Stomach smooth muscle (tissue), 2 donors: ENCODE measurements around the gene PDGFRB.

Experiments used
- H3K27ac ChIP-seq: one replicate; pipeline ENCODE4 v1.7.0; 2013; ENCODE audit warnings: mild to moderate bottlenecking, low read length, inconsistent platforms
- H3K27me3 ChIP-seq, 2 donors: one replicate each; pipeline ENCODE4 v1.7.0; 2013; ENCODE audit warnings: low read length in 2 of 2; ENCODE audit not compliant: insufficient read depth in 2 of 2, control insufficient read depth in 1 of 2
- H3K36me3 ChIP-seq, 2 donors: one replicate each; pipeline ENCODE4 v1.7.0; 2013; ENCODE audit warnings: low read length in 2 of 2; ENCODE audit not compliant: control insufficient read depth in 2 of 2, insufficient read depth in 2 of 2
- H3K4me1 ChIP-seq: one replicate; pipeline ENCODE4 v1.7.0; 2013; ENCODE audit warnings: low read length; ENCODE audit not compliant: control insufficient read depth, insufficient read depth
- H3K4me3 ChIP-seq, 2 donors: one replicate each; pipeline ENCODE4 v1.7.0; 2013; ENCODE audit warnings: low read length in 2 of 2
- H3K9ac ChIP-seq, 2 donors: one replicate each; pipeline ENCODE4 v1.7.0; 2013; ENCODE audit warnings: low read length in 2 of 2, mild to moderate bottlenecking in 1 of 2
- H3K9me3 ChIP-seq, 2 donors: one replicate each; pipeline ENCODE4 v1.7.0; 2013; ENCODE audit warnings: low read length in 2 of 2; ENCODE audit not compliant: control insufficient read depth in 2 of 2
- donor health status: healthy.
- donor health status: Pancreatic carcinoma.

PDGFRB gene

DNA sequence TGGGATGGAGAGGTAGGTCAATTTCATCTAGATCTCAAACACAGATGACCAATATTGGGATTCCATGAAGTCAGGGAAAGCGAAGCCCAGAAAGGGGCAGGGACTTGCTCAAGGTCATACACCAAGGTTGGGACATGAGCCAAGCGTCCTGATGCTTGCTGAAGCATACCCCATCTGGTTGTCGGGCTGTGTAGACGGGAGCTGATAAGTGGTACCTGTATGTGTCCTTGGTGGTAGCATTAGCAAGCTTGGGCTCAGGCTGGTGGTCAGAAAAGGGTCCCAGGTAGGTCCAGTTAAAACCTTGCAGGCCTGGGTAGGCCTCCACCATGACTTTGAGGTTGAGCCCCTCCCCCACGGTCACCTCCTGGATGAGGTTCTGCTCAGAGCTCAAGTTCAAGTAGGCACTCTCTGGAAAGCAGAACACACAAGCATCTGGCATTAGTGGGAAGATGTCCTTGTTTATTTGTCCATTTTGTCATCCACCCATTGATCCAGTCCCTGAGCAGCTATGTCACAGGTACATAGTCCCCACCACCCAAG is 82.5 kb downstream of the PDGFRB start:
- H3K4me3 ChIP-seq, result no peak overlapping the region
- H3K36me3 ChIP-seq, result no peaks in the 10 kb centered on the region
- peaks cover 0 to 3% of the 10 kb centered on the region in 2 donors for H3K9me3 ChIP-seq
- no peak overlapping the region for H3K9ac ChIP-seq
- no peaks in the 10 kb centered on the region for H3K4me1 ChIP-seq
- no peak overlapping the region for H3K27ac ChIP-seq
- peaks cover 0 to 2% of the 10 kb centered on the region in 2 donors for H3K27me3 ChIP-seq

DNA sequence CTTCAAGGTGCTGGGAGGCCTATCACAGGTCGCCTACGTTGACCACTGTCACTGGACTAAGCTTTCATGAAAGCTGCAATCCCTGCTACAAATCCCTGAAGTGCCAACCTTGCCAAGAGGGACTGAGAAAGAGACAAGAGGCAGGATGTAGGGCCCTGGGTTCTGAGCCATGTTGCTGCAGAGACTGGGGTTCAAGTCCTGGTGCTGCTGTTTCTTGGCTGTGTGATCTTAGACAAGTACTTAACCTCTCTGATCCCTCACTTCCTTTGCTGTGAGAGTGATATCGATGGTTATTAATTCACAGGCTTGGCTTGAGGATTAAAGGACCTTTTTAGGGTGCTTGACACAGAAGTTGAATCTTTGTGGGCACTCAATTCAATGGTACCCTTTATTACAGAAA is 84.8 kb downstream of the PDGFRB start:
- Histone ChIP-seq H3K36me3 (no peaks in the 10 kb centered on the region), H3K4me1 (no peaks in the 10 kb centered on the region), H3K9me3 (peaks cover 0 to 3% of the 10 kb centered on the region in 2 donors), H3K4me3 (no peak overlapping the region), H3K27ac (no peak overlapping the region), H3K27me3 (peaks cover 0 to 2% of the 10 kb centered on the region in 2 donors), H3K9ac (no peak overlapping the region)

DNA sequence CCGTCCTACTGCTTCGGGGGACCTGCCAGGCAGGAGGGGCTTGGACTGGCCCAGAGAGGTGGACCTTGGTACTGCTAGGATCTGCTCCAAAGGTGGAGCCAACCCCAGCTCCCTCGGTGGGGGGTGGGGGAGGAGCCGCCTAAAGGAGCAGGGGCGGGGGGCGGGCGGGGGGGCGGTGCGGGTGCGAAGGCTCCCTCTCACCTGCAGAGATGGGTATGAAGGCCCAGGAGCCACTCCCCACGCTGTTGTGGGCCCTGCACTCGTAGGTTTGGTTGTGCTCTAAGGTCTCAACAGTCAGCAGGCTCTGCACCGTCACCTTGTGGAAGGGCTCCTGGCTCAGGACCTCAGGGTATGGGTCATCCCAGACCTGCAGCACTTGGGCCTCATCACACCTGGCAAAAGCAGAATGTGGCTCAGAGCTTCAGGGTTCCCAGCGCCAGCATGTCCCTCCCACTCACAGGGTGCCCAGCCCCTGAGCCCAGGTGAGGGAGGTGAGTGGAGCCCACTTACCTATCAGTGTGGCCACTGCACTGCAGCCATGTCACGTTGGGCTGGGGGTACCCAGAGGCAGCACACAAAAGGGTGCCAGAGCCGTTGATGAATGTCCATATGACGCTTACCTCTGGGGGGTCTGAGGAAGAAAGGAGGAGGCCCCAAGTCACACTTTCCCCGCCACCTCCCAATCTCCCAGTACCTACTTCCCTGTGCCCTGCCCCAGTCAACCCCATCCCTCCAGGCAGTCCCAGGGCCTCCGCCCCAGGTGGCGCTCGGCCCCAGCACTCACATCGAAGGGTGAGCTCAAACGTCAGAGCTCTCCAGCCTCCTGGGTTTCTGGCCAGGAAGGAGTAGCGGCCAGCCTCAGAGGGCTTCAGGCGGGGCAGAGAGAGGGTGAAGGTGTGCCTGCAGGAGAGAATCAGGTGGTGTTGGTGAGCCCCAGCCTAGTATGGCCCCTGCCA is 85.7 kb downstream of the PDGFRB start:
- Histone ChIP-seq H3K9me3 (peaks cover 0 to 3% of the 10 kb centered on the region in 2 donors), H3K36me3 (no peaks in the 10 kb centered on the region), H3K9ac (no peak overlapping the region), H3K27ac (no peak overlapping the region), H3K27me3 (peaks cover 0 to 2% of the 10 kb centered on the region in 2 donors), H3K4me3 (no peak overlapping the region), H3K4me1 (peaks cover 3% of the 10 kb centered on the region)

DNA sequence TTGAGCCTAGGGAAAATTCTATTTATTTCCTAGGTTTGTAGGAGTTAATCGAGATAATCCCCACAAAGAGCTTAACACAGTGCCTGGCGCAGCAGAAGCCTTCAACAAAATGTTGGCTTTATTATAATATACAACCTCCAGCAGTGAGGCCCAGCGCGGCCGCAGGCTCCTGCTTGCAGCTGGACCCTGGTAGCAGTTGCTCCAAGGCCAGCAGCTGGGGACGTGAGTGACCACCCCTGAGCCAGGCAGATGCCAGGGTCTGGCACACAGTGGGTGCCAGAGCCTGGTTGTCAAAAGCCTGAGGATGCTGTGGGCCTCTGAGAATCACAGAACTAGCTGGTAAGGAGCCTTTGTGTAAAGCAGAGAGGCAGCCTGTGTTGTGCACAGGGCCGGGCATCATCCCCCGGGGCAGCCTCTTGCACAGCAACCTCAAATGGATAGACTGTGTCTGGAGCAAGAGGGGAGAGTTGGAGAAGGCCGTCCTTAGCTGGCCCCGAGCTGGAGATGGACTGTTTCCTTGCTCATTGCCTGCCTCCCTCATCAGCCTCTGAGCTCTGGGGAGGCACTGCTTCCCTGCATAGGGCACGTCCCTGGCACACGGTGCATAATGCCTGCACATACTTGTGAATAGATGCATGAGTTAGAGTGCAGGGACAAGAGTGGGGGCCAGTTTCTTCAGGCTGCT is 86.5 kb downstream of the PDGFRB start:
- peaks cover 0 to 3% of the 10 kb centered on the region in 2 donors for H3K9me3 ChIP-seq
- H3K4me1 ChIP-seq, result peaks cover 3% of the 10 kb centered on the region
- peaks cover 0 to 2% of the 10 kb centered on the region in 2 donors for H3K27me3 ChIP-seq
- no peak overlapping the region for H3K27ac ChIP-seq
- H3K9ac ChIP-seq, result no peak overlapping the region
- no peaks in the 10 kb centered on the region for H3K36me3 ChIP-seq
- H3K4me3 ChIP-seq, result no peak overlapping the region

DNA sequence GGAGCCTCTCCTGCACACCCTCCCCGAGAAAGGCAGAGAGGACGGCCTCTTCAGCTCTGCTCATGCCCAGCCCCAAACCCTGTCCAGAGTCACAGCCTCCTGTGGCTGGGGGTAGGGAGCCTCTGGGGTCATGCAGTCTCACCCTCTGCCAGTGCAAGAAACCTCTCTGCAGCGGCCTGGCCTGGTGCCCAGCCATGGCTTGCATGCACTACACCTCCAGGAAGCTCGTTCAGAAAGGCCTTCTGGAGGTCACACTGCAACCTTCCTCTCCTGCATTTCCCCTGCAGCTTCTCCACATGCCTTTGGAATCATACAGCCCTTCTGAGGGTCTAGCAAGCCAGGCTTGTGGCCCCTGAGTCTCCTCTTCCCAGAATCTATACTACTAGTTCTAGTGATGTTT is 87.2 kb downstream of the PDGFRB start:
- peaks cover 3% of the 10 kb centered on the region for H3K4me1 ChIP-seq
- no peak overlapping the region for H3K4me3 ChIP-seq
- H3K36me3 ChIP-seq, result no peaks in the 10 kb centered on the region
- peaks cover 0 to 3% of the 10 kb centered on the region in 2 donors for H3K9me3 ChIP-seq
- H3K9ac ChIP-seq, result no peak overlapping the region
- peaks cover 0 to 2% of the 10 kb centered on the region in 2 donors for H3K27me3 ChIP-seq
- no peak overlapping the region for H3K27ac ChIP-seq

DNA sequence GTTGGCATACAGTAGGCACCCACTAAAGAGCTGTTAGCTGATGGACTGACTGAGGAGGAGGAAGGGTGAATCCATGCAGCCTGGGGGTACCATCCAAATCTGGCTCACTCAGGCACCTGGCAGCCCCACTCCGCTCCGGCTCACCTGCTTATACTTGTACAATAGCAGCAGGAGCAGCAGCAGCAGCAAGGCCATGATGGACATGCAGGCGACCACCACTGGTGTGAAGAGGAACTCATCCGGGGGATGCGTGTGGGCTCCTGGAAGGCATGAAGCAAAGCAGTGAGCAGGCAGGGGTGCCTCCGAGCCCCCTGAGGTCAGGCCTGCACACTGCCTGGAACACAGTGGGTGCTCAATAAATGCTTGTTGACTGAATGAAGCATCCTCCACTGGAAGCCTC is 87.6 kb downstream of the PDGFRB start:
- H3K36me3 ChIP-seq, result no peaks in the 10 kb centered on the region
- H3K9me3 ChIP-seq, result peaks cover 0 to under 1% of the 10 kb centered on the region in 2 donors
- peaks cover 3% of the 10 kb centered on the region for H3K4me1 ChIP-seq
- H3K4me3 ChIP-seq, result no peak overlapping the region
- H3K9ac ChIP-seq, result no peak overlapping the region
- H3K27me3 ChIP-seq, result peaks cover 0 to 2% of the 10 kb centered on the region in 2 donors
- H3K27ac ChIP-seq, result no peak overlapping the region

DNA sequence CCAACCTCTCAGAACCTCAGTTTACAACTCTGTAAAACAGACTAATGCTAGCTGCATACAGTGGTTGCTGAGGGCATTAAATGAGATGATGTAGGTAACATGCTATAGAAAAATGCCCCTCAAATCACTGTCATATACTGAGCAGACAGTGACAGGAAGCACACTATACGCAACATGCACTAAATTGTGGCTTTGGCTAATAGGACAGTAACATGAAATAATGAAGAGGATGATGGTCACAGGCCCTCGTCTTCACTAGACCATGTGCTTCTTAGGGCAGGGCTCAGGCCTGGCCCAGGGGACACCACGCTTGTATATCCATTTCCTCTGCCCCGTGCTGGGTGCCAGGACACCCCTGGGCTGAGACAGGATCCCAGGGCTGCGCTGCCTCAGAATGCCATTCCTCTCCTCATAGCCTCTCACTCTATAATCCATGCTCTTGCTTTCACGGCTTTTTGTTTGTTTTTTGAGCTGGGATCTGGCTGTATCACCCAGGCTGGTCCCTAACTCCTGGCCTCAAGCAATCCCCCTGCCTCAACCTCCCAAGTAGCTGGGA is 88.2 kb downstream of the PDGFRB start:
- Histone ChIP-seq H3K4me3 (no peak overlapping the region), H3K9me3 (no peaks in the 10 kb centered on the region), H3K27ac (no peak overlapping the region), H3K9ac (no peak overlapping the region), H3K27me3 (peaks cover 0 to 2% of the 10 kb centered on the region in 2 donors), H3K36me3 (no peaks in the 10 kb centered on the region), H3K4me1 (peaks cover 3% of the 10 kb centered on the region)

DNA sequence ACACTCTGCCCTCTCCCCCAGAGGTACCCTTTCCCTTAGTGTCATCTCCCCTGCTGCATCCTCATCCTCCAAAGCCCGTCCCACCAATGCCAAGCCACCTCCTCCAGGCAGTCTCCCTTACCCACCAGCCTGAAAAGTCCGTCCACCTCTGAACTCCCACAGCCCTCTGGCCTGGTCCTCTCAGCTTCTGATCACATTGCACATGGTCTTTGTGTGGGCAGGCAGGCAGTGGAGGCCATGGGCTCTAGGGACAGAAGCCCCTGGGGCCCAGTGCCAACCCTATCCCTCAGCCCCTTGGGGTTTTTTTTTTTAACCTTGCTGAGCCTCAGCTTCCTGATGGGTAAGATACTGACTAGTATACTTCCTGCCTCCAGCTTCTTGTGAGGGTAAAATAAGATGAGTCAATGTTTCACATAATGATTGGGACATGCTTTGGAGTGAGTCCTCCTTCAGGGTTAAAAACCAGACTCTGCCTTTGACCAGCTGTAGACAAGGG is 88.7 kb downstream of the PDGFRB start:
- Histone ChIP-seq H3K9me3 (no peaks in the 10 kb centered on the region), H3K9ac (no peak overlapping the region), H3K4me3 (no peak overlapping the region), H3K4me1 (peaks cover 3% of the 10 kb centered on the region), H3K36me3 (no peaks in the 10 kb centered on the region), H3K27ac (no peak overlapping the region), H3K27me3 (peaks cover 0 to 2% of the 10 kb centered on the region in 2 donors)

DNA sequence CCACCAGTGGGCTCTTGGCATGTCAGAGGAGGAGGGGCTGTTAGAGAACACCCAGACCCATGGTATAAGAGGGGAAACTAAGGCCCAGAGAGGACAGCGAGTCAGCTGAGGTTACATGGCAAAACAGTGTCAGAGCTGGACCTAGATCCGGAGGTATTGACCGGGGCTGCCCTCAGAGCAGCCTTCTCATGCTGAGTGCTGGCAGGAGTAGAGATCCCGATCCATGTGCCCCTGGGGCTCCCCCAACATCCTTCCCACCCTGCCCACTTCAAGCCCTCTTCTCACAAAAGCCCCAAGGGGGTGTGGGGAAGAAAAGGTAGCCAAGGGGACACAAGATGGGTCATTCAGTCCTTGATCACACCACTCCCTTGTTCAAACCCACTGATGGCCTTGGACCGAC is 89.2 kb downstream of the PDGFRB start:
- Histone ChIP-seq H3K4me1 (peaks cover 3% of the 10 kb centered on the region), H3K9me3 (no peaks in the 10 kb centered on the region), H3K9ac (no peak overlapping the region), H3K27me3 (peaks cover 0 to 2% of the 10 kb centered on the region in 2 donors), H3K36me3 (no peaks in the 10 kb centered on the region), H3K27ac (no peak overlapping the region), H3K4me3 (no peak overlapping the region)

DNA sequence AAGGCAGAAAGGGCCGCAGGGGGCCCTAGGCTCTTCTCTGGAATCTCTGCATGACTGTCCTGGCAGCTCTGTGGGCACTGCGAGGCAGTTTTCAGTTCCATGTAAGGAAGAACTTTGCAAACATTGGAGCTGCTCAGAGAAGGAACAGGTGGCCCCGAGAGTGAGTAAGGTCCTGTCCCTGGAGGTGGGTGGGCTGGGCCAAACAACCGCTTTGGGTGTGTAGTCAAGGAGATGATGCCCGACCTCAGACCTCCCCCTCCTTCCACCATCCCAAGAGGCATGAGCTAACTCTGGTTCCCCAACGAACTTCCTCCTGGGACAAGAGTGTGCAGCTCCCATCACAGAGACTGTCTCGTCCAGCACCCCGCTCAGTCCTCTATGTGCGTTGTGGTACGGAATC is 89.8 kb downstream of the PDGFRB start:
- Histone ChIP-seq H3K9ac (no peak overlapping the region), H3K27ac (no peak overlapping the region), H3K9me3 (no peaks in the 10 kb centered on the region), H3K27me3 (peaks cover 0 to 2% of the 10 kb centered on the region in 2 donors), H3K4me3 (no peak overlapping the region), H3K36me3 (no peaks in the 10 kb centered on the region), H3K4me1 (peaks cover 3% of the 10 kb centered on the region)
